HG03469 (cell line): Measurements from ENCODE around the gene MXD4.

Experiments
- ATAC-seq: cut with Tn5 transposase; IDR thresholded peaks from one replicate; pipeline ENCODE4 v1.9.1; 2021; ENCODE audit warnings: mild to moderate bottlenecking, moderate library complexity, moderate number of reproducible peaks; ENCODE audit not compliant: unreplicated experiment

The MXD4 gene

GRCh38 chr4:2292646-2293108, 30.8 kb upstream of the MXD4 start:
- ATAC-seq = no peak

GRCh38 chr4:2291705-2292645, 30.1 kb upstream of the MXD4 start:
- no peak for ATAC-seq

- no peak for ATAC-seq
Measured at GRCh38 chr4:2290974-2291704, 29.2 kb upstream of the MXD4 start.

- ATAC-seq = no peak
Measured at GRCh38 chr4:2290488-2290887, 28.6 kb upstream of the MXD4 start.

GRCh38 chr4:2289955-2290333, 28.0 kb upstream of the MXD4 start:
- ATAC-seq = no peak

GRCh38 chr4:2289311-2289954, 27.5 kb upstream of the MXD4 start:
- no peak for ATAC-seq

GRCh38 chr4:2288051-2288541, 26.2 kb upstream of the MXD4 start:
- ATAC-seq = no peak

- no peak for ATAC-seq
Measured at GRCh38 chr4:2287594-2287915, 25.6 kb upstream of the MXD4 start.

- no peak for ATAC-seq
Measured at GRCh38 chr4:2286904-2287593, 25.1 kb upstream of the MXD4 start.

GRCh38 chr4:2285613-2286381, 23.9 kb upstream of the MXD4 start:
- no peak for ATAC-seq

GRCh38 chr4:2284934-2285612, 23.2 kb upstream of the MXD4 start:
- ATAC-seq = no peak

GRCh38 chr4:2284161-2284933, 22.4 kb upstream of the MXD4 start:
- ATAC-seq = no peak

GRCh38 chr4:2283199-2283711, 21.3 kb upstream of the MXD4 start:
- no peak for ATAC-seq

GRCh38 chr4:2281575-2282343, 19.9 kb upstream of the MXD4 start:
- no peak for ATAC-seq

- ATAC-seq = no peak
Measured at GRCh38 chr4:2280531-2281300, 18.8 kb upstream of the MXD4 start.

GRCh38 chr4:2277956-2278355, 16.0 kb upstream of the MXD4 start:
- ATAC-seq = no peak
